Inflammatory macrophage treated with lipopolysaccharide for 1 hour (primary cell): ENCODE data around the gene SLC7A5.
"Not testable (repeated sequence)": the region's sequence is repeated elsewhere in the genome, so short reads cannot be mapped to it uniquely, and the experiment has no call there.

Experiments used
- DNase-seq, 2 donors: peaks; one replicate each; pipeline ENCODE4 v3.0.0-alpha.2; 2020 to 2022

SLC7A5 gene

DNA sequence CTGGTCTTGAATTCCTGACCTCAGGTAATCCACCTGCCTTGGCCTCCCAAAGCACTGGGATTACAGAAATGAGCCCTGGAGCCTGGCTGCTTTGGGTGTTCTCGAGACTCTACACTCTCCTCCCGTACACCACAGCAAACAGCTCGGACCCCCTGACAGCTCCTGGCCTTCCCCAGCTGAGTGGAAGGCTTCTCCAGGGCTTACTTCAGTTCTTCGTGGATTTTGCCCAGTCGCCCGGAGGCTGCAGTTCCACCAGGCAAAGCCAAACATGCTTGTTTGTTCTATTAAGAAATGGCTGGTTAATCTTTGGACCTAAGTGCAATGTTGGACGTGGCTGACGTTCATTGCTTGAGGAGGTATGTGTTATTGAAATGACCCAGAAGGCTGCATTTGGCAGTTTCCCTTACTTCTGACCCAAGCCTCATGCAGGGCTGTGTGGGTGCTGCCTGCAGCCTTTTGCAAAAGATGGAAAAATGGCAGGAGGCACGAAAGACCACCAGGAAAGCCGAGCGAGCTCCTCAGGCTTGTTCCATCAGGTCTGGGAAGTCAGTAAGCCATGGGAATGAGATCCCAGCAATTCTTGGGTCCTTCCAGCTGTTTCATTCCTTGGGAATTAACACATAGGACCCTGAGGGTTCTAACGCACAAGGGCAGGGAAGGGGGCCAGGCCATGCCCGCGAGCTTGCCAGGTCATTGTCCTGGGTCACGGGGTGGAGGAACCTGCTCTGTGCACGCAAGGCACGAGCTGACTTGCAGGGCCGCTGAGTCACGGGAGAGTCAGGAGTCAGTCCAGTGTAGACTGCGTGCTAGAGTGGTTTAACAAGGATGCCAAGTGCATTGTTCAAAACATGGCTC lies 79.6 kb downstream of the SLC7A5 start:
- no peak for DNase-seq

GRCh38 chr16:87788730-87789436 lies 80.4 kb downstream of the SLC7A5 start:
- DNase-seq = not testable (repeated sequence)

DNA sequence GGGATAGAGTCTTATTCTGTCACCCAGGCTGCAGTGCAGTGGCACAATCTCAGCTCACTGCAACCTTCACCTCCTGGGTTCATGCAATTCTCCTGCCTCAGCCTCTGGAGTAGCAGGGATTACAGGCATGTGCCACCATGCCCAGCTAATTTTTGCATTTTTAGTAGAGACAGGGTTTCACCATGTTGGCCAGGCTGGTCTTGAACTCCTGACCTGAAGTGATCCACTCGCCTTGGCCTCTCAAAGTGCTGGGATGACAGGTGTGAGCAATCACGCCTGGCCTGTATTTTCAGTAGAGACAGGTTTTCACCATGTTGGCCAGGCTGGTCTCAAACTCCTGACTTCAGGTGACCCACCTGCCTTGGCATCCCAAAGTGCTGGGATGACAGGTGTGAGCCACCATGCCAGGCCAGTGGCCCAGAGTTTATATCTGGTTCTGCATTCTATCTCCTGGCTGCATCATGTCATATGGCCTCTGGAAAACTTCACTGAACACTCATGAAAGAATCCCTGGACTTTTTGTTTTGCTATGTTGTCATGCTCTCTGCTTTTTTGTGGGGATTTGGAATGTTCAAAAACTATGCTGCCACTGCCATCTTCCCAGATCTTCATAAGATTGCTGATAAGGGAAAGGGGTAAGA lies 81.7 kb downstream of the SLC7A5 start:
- DNase-seq = not testable (repeated sequence)

DNA sequence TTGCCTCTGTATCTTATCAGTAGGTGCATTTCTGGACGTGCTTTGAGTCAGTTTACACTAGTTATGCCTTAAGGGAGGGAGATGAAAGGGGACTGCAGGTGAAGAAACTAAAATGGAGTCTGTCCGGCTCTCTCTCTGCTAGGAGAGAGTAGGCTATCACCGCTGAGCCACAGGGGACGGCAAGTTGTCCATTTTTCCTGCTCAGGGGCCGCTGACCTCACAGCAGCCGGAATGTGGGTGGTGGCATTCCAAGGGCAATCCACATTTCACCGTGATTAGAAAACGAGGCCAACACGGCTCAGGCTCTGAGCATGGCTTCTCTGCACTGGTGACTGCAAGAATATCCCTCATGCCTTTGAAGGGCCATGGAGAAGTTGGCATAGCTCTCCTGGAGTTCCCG lies 84.5 kb downstream of the SLC7A5 start:
- DNase-seq = no peak

DNA sequence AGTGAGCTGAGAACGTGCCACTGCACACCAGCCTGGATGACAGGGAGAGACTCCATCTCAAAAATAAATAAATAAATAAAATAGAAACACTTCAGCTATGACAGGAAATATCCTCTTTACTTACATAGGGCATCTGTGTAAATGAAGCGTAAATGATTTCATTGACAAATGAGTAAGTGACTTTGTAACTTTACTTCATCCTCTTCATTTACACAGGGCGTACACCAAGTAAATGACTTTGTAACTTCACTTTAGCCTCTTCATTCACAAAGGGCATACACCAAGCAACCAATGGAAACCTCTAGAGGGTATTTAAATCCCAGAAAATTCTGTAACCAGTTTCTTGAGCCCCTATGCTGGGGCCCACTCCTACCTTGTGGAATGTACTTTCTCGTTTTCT lies 87.3 kb downstream of the SLC7A5 start:
- no peak for DNase-seq

DNA sequence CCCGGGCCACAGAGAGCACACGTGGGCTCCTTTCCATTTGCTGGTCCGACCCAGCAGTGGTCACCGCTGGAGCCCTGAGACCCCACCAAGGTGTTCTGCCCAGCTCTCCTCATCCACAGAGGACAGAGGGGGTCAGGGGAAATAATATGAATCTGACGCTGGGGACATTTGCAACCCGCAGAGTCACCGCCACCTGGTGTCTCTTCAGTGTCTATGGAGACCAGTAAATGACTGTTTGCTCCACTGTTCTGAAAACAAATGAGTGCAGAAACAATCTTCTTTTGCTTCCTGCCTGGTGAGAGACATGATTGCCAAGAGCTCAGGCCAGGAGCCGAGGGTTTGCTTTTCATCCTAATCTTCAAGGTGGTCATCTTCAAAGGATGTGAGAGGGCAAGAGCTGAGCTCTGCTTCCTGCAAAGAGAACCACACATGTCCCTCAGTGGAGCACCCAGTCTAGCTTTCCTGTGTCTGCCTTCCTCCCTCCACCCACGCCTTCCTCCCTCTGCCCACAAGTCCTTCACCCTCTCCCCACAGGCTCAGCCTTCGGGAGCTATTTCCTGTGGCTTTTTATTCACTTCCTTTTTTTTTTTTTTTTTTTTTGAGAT lies 88.8 kb downstream of the SLC7A5 start:
- peak; percentile 85 to 89 for DNase-seq
